ENCODE measurements around the gene VPS37D.

The VPS37D gene

GRCh38 chr7:73678862-73679261 is 11.2 kb downstream of the VPS37D start:
- DNase-seq = no peak

GRCh38 chr7:73679709-73680108 is 12.1 kb downstream of the VPS37D start:
- DNase-seq = no peak

GRCh38 chr7:73680501-73680900 is 12.9 kb downstream of the VPS37D start:
- DNase-seq = no peak

- DNase-seq = no peak
These were observed 13.4 kb downstream of the VPS37D start for GRCh38 chr7:73681031-73681430.

GRCh38 chr7:73682745-73683055 is 15.1 kb downstream of the VPS37D start:
- DNase-seq = no peak

- peak; percentile 66 to 96 (median 93) for DNase-seq
These were observed 15.6 kb downstream of the VPS37D start, which contains the start of the genes BUD23 and DNAJC30 for GRCh38 chr7:73683056-73683787. TSS of gene BUD23 (plus strand) at chr7:73683597. CDS start at chr7:73683626, 29 bp downstream. TSS of gene DNAJC30 (minus strand) at chr7:73683453. CDS start at chr7:73683423, 30 bp downstream.

- DNase-seq = no peak
These were observed 16.4 kb downstream of the VPS37D start for GRCh38 chr7:73683788-73684693.

GRCh38 chr7:73685311-73685710 is 17.7 kb downstream of the VPS37D start:
- no peak for DNase-seq

- no peak for DNase-seq
These were observed 20.7 kb downstream of the VPS37D start for GRCh38 chr7:73688288-73688687.

- no peak for DNase-seq
These were observed 23.0 kb downstream of the VPS37D start for GRCh38 chr7:73690646-73691045.

GRCh38 chr7:73696372-73696771 is 28.7 kb downstream of the VPS37D start:
- DNase-seq = no peak

GRCh38 chr7:73698410-73698809 is 30.8 kb downstream of the VPS37D start:
- DNase-seq = no peak

GRCh38 chr7:73699370-73700068 is 31.9 kb downstream of the VPS37D start:
- peak in 2 of 56 donors; percentile 11 to 14 for DNase-seq

GRCh38 chr7:73700069-73700423 is 32.4 kb downstream of the VPS37D start:
- DNase-seq = no peak

- DNase-seq = no peak
These were observed 33.0 kb downstream of the VPS37D start for GRCh38 chr7:73700581-73701134.

GRCh38 chr7:73701357-73701995 is 33.8 kb downstream of the VPS37D start:
- DNase-seq = peak in 11 of 56 donors; percentile 3 to 32 (median 22)

- no peak for DNase-seq
These were observed 34.6 kb downstream of the VPS37D start for GRCh38 chr7:73702226-73702625.

- DNase-seq = no peak
These were observed 35.0 kb downstream of the VPS37D start for GRCh38 chr7:73702665-73703064.

- no peak for DNase-seq
These were observed 35.6 kb downstream of the VPS37D start for GRCh38 chr7:73703225-73703624.

- peak in 9 of 56 donors; percentile 3 to 66 (median 20) for DNase-seq
These were observed 36.4 kb downstream of the VPS37D start for GRCh38 chr7:73703757-73704639.

All from amygdala (tissue), 56 donors.